ENCODE data around the gene PCSK6.
A peak's percentile ranks its signal among the peaks of the same experiment; 100 is the strongest.

The PCSK6 gene

DNA sequence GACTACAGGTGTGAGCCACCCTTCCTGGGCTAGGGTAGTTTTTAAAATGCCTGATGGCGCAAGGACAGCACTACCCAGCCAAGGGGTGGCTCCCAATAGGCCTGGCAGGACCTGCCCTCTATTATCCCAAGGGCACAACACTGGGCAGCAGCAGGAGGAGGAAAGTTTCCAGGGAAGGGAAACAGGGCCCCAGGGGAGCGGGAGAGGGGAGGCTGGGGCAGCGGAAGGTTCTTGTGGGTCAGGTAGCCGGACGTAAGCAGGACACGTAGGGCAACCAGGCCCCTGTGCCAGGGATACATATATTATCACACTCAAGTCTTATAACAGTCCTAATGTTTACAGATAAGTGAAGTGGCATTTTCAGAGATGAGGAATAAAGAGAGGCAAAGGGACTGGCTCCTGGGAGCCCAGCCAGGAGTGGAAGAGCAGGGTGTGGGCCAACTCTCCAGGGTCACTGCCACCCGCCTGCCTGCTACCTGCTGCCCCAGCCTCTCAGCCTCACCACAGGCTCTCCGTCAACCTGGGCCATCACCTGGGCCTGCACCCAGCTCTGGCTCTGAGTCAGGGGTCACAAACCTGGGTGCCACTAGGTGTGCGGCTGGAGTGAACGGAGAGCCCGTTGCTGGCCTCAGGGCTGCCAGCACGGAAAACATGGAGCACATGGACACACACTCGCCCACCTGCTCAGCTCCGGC is 121.3 kb downstream of the PCSK6 start:
- Histone ChIP-seq H3K4me3 (ENCODE audit: low read depth in 1 of 2, low read length in 2 of 2) (no peak overlapping the region), H3K9ac (ENCODE audit: low read depth, low read length) (no peak overlapping the region), H3K36me3 (ENCODE audit: insufficient read depth, low read length) (no peaks in the 10 kb centered on the region), H3K4me1 (ENCODE audit: insufficient read depth, low read length) (peaks cover 14% of the 10 kb centered on the region), H4K20me1 (ENCODE audit: insufficient read depth, low read length) (no peaks in the 10 kb centered on the region), H3K27ac (ENCODE audit: low read length) (no peak overlapping the region), H3K79me2 (ENCODE audit: insufficient read depth, low read length) (no peaks in the 10 kb centered on the region), H3K27me3 (ENCODE audit: insufficient read depth, low read length, poor library complexity) (no peaks in the 10 kb centered on the region), H3K9me3 (ENCODE audit: insufficient read depth, low read length, severe bottlenecking) (peaks cover 6% of the 10 kb centered on the region), H2AFZ (ENCODE audit: low read depth, low read length) (no peak overlapping the region), H3K4me2 (ENCODE audit: insufficient read depth, low read length) (no peak overlapping the region)
- DNase-seq = no peak
- no peak for TF ChIP-seq EZH2 (IDR thresholded peaks at IDR 0.05; ENCODE audit: borderline replicate concordance, low read depth, low read length, severe bottlenecking)
- TF ChIP-seq, protein P1, sequence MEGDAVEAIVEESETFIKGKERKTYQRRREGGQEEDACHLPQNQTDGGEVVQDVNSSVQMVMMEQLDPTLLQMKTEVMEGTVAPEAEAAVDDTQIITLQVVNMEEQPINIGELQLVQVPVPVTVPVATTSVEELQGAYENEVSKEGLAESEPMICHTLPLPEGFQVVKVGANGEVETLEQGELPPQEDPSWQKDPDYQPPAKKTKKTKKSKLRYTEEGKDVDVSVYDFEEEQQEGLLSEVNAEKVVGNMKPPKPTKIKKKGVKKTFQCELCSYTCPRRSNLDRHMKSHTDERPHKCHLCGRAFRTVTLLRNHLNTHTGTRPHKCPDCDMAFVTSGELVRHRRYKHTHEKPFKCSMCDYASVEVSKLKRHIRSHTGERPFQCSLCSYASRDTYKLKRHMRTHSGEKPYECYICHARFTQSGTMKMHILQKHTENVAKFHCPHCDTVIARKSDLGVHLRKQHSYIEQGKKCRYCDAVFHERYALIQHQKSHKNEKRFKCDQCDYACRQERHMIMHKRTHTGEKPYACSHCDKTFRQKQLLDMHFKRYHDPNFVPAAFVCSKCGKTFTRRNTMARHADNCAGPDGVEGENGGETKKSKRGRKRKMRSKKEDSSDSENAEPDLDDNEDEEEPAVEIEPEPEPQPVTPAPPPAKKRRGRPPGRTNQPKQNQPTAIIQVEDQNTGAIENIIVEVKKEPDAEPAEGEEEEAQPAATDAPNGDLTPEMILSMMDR (IDR thresholded peaks at IDR 0.05; ENCODE audit: borderline replicate concordance, extremely low read depth, low read length, poor library complexity, severe bottlenecking) = no peak
- no peak for ATAC-seq (ENCODE audit: insufficient read depth, low read depth)

DNA sequence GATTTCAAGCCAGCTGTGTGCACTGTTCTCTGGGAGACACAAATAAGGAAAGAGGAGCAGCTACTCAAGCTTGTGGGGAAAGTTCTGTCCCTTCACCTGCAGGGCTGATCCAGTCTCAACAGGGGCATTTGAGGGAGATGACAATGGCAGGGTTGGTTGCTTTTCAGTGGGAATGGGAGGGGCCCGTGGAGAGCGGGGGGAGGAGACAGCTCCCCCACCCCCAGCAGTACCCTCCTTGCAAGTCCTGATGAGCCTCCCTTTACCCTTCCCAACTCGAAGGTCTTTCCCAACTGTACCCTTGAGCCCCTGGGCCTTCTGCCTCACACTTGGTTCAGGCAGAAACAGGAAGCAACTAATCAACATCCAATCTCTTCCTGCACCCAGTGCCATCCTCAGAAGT is 122.7 kb downstream of the PCSK6 start:
- H3K9me3 ChIP-seq (ENCODE audit: insufficient read depth, low read length, severe bottlenecking) = peaks cover 6% of the 10 kb centered on the region
- H3K4me1 ChIP-seq (ENCODE audit: insufficient read depth, low read length) = peaks cover 11% of the 10 kb centered on the region
- TF ChIP-seq, protein P1 (IDR thresholded peaks at IDR 0.05; ENCODE audit: borderline replicate concordance, extremely low read depth, low read length, poor library complexity, severe bottlenecking) = no peak
- TF ChIP-seq EZH2 (IDR thresholded peaks at IDR 0.05; ENCODE audit: borderline replicate concordance, low read depth, low read length, severe bottlenecking) = no peak
- no peak overlapping the region for H2AFZ ChIP-seq (ENCODE audit: low read depth, low read length)
- no peaks in the 10 kb centered on the region for H3K36me3 ChIP-seq (ENCODE audit: insufficient read depth, low read length)
- DNase-seq (no peak), ATAC-seq (ENCODE audit: insufficient read depth, low read depth) (no peak)
- no peaks in the 10 kb centered on the region for H3K27me3 ChIP-seq (ENCODE audit: insufficient read depth, low read length, poor library complexity)
- H4K20me1 ChIP-seq (ENCODE audit: insufficient read depth, low read length) = no peaks in the 10 kb centered on the region
- H3K27ac ChIP-seq (ENCODE audit: low read length) = peak overlapping the region; percentile 20; the same call in 1 of the 2 replicates
- no peaks in the 10 kb centered on the region for H3K79me2 ChIP-seq (ENCODE audit: insufficient read depth, low read length)
- no peak overlapping the region for H3K4me2 ChIP-seq (ENCODE audit: insufficient read depth, low read length)
- H3K4me3 ChIP-seq (ENCODE audit: low read depth in 1 of 2, low read length in 2 of 2) = no peak overlapping the region
- H3K9ac ChIP-seq (ENCODE audit: low read depth, low read length) = no peak overlapping the region

DNA sequence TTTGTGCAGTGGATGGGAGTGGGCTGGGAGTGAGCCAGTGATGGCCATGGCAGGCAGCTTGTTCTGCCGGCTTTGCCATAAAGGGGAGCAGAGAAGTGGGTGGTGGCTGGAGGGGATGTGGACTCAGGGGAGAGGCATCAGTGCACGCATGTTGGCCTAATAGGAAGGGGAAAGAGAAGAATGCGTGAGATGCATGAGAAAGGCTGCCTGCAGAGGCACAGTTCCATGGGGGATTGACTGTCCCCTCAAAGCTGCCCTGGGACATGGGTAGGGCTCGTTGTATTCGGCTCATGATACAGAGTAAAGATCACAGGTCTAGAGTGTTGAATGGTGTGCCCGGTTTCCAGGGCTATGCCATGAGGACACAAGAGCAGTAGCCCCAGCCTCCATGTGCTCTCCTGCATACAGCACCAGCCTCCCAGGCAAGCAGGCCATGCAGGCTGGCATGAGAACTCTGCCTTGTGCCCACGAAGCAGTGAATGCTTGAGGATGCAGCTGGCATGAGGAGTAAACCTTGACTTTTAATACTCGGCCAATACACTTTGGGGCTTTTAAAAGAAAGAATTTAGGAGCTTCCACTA is 126.4 kb downstream of the PCSK6 start:
- H3K79me2 ChIP-seq (ENCODE audit: insufficient read depth, low read length) = no peaks in the 10 kb centered on the region
- TF ChIP-seq, protein P1 (IDR thresholded peaks at IDR 0.05; ENCODE audit: borderline replicate concordance, extremely low read depth, low read length, poor library complexity, severe bottlenecking) = no peak
- no peak for TF ChIP-seq EZH2 (IDR thresholded peaks at IDR 0.05; ENCODE audit: borderline replicate concordance, low read depth, low read length, severe bottlenecking)
- H3K36me3 ChIP-seq (ENCODE audit: insufficient read depth, low read length) = no peaks in the 10 kb centered on the region
- H3K4me1 ChIP-seq (ENCODE audit: insufficient read depth, low read length) = peaks cover 45% of the 10 kb centered on the region
- DNase-seq (no peak), ATAC-seq (ENCODE audit: insufficient read depth, low read depth) (no peak)
- H3K9ac ChIP-seq (ENCODE audit: low read depth, low read length) = no peak overlapping the region
- no peak overlapping the region for H3K27ac ChIP-seq (ENCODE audit: low read length)
- peaks cover 6% of the 10 kb centered on the region for H3K9me3 ChIP-seq (ENCODE audit: insufficient read depth, low read length, severe bottlenecking)
- no peak overlapping the region for H3K4me3 ChIP-seq (ENCODE audit: low read depth in 1 of 2, low read length in 2 of 2)
- no peaks in the 10 kb centered on the region for H4K20me1 ChIP-seq (ENCODE audit: insufficient read depth, low read length)
- H3K27me3 ChIP-seq (ENCODE audit: insufficient read depth, low read length, poor library complexity) = no peaks in the 10 kb centered on the region
- H3K4me2 ChIP-seq (ENCODE audit: insufficient read depth, low read length) = no peak overlapping the region
- H2AFZ ChIP-seq (ENCODE audit: low read depth, low read length) = no peak overlapping the region
